Vagina (tissue), 2 donors: ENCODE measurements around the gene ACLY. TPM values are rescaled to one million over a fixed set of nuclear protein-coding genes. Genes with fewer than 3 reads are reported as not detected.

Experiments used
- DNase-seq, 2 donors: peaks; one replicate each; pipeline ENCODE4 v3.0.0-alpha.2; 2017; ENCODE audit errors: extremely low spot score in 2 of 2
- H3K27ac ChIP-seq: fragments of 200-600 bp; sonication (generic); one replicate; pipeline ENCODE4 v1.5.1; 2019
- H3K27me3 ChIP-seq: fragments of 200-600 bp; sonication (generic); one replicate; pipeline ENCODE4 v1.5.1; 2019
- H3K36me3 ChIP-seq, 2 donors: fragments of 200-600 bp; sonication (generic); one replicate each; pipeline ENCODE4 v1.5.1; 2017 to 2019
- H3K4me1 ChIP-seq: fragments of 200-600 bp; sonication (generic); one replicate; pipeline ENCODE4 v1.5.1; 2019
- H3K4me3 ChIP-seq, 2 donors: fragments of 200-600 bp; sonication (generic); 1 replicate in 1 of 2; 2 replicates in 1 of 2; pipeline ENCODE4 v1.5.1; 2016 to 2019
- H3K9me3 ChIP-seq: fragments of 200-600 bp; sonication (generic); one replicate; pipeline ENCODE4 v1.5.1; 2019
- POLR2A ChIP-seq, 2 donors: fragments of 450-650 bp; IDR thresholded peaks; one replicate each; pipeline ENCODE4 v1.6.1; 2017; ENCODE audit warnings: antibody characterized with exemption in 2 of 2, mild to moderate bottlenecking in 2 of 2, moderate library complexity in 2 of 2
- POLR2AphosphoS5 ChIP-seq, 2 donors: sonication (generic); formaldehyde crosslinking; IDR thresholded peaks; one replicate each; pipeline ENCODE4 v1.9.0; 2017; ENCODE audit warnings: antibody characterized with exemption in 2 of 2, mild to moderate bottlenecking in 2 of 2, low read depth in 1 of 2; ENCODE audit not compliant: insufficient read depth in 1 of 2
- intact Hi-C: fragments of 100-400 bp; cut with DNase I; formaldehyde crosslinking; loops from one replicate; pipeline ENCODE4 v1.15.1; 2023
- total RNA-seq: library from RNA; depleted of rRNA; stranded (reverse); fragments of >200 nt; gene quantifications from one replicate; pipeline ENCODE4 v1.2.3, GENCODE V29; 2016
- TF ChIP-seq, protein P1 (sequence below), 3 experiments: fragments of 450-650 bp in 2 of 3; fragments of 200-600 bp in 1 of 3; sonication (generic) in 1 of 3; IDR thresholded peaks; one replicate each; pipeline ENCODE4 v1.5.1; 2017 to 2019; ENCODE audit warnings: antibody characterized with exemption in 3 of 3, mild to moderate bottlenecking in 2 of 3, moderate library complexity in 2 of 3

The ACLY gene
- total RNA-seq, 1 donor from 2014 or later: 74.9 TPM

DNA sequence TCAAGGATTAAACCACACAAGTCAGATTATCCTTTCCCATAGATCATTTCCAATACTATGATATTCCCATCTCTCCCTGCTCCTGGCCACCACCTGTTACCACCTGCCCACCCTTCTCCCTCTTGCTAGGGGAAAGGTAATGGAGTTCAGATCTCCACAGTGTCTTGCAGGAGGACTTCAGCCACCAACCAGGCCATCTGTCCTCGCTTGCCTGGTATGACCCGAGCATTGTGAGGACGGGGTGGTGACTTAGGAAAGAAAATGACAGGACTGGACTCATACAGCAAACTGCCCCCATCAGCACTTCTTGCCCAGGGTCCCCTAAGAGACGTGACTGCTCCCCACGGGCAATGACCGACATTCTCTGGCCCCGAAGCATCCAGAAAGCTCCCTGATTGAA is 95.2 kb downstream of the ACLY start:
- intact Hi-C loops: no loop called here
- Histone ChIP-seq H3K36me3 (peaks cover 0 to 24% of the 10 kb centered on the region in 2 donors), H3K9me3 (no peaks in the 10 kb centered on the region), H3K4me3 (no peak overlapping the region), H3K4me1 (no peaks in the 10 kb centered on the region), H3K27ac (no peak overlapping the region), H3K27me3 (no peaks in the 10 kb centered on the region)
- no peak for DNase-seq
- TF ChIP-seq POLR2A (IDR thresholded peaks at IDR 0.05): no peak
- TF ChIP-seq, protein P1, sequence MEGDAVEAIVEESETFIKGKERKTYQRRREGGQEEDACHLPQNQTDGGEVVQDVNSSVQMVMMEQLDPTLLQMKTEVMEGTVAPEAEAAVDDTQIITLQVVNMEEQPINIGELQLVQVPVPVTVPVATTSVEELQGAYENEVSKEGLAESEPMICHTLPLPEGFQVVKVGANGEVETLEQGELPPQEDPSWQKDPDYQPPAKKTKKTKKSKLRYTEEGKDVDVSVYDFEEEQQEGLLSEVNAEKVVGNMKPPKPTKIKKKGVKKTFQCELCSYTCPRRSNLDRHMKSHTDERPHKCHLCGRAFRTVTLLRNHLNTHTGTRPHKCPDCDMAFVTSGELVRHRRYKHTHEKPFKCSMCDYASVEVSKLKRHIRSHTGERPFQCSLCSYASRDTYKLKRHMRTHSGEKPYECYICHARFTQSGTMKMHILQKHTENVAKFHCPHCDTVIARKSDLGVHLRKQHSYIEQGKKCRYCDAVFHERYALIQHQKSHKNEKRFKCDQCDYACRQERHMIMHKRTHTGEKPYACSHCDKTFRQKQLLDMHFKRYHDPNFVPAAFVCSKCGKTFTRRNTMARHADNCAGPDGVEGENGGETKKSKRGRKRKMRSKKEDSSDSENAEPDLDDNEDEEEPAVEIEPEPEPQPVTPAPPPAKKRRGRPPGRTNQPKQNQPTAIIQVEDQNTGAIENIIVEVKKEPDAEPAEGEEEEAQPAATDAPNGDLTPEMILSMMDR (IDR thresholded peaks at IDR 0.05): no peak
- TF ChIP-seq POLR2AphosphoS5 (IDR thresholded peaks at IDR 0.05; ENCODE audit: insufficient read depth in 1 of 2, low read depth in 1 of 2): no peak

DNA sequence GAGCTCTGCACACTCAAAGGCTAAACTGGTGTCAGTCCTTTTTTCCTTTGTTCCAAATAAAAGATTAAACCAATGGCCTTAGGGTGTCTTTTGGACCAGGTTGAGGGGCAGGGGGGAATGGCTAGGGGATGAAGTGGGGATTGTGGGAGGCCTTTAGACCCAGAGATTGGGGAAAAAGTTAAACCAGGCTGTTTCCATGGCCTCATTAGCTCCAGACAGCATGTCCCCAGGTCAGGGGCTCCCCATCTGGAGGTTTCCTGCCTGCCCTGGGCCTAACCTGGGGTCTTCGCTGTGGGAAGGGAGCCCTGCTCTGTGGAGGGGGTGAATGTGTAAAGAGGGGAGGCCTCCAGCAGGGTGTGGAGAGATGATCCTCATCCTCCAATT is 95.6 kb downstream of the ACLY start:
- peaks cover 0 to 20% of the 10 kb centered on the region in 2 donors for H3K36me3 ChIP-seq

DNA sequence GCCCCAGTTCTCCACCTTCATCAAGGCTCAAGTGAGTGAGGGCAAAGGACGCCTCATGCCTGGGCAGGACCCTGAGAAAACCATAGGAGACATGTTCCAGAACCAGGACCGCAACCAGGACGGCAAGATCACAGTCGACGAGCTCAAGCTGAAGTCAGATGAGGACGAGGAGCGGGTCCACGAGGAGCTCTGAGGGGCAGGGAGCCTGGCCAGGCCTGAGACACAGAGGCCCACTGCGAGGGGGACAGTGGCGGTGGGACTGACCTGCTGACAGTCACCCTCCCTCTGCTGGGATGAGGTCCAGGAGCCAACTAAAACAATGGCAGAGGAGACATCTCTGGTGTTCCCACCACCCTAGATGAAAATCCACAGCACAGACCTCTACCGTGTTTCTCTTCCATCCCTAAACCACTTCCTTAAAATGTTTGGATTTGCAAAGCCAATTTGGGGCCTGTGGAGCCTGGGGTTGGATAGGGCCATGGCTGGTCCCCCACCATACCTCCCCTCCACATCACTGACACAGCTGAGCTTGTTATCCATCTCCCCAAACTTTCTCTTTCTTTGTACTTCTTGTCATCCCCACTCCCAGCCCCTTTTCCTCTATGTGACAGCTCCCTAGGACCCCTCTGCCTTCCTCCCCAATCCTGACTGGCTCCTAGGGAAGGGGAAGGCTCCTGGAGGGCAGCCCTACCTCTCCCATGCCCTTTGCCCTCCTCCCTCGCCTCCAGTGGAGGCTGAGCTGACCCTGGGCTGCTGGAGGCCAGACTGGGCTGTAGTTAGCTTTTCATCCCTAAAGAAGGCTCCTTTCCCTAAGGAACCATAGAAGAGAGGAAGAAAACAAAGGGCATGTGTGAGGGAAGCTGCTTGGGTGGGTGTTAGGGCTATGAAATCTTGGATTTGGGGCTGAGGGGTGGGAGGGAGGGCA is 96.3 kb downstream of the ACLY start:
- Histone ChIP-seq H3K27me3 (no peaks in the 10 kb centered on the region), H3K9me3 (no peaks in the 10 kb centered on the region), H3K4me1 (no peaks in the 10 kb centered on the region), H3K27ac (no peak overlapping the region), H3K36me3 (peaks cover 0 to 15% of the 10 kb centered on the region in 2 donors), H3K4me3 (no peak overlapping the region)
- intact Hi-C loops: no loop called here
- TF ChIP-seq, protein P1 (IDR thresholded peaks at IDR 0.05): no peak
- TF ChIP-seq POLR2A (IDR thresholded peaks at IDR 0.05): no peak
- TF ChIP-seq POLR2AphosphoS5 (IDR thresholded peaks at IDR 0.05; ENCODE audit: insufficient read depth in 1 of 2, low read depth in 1 of 2): no peak
- no peak for DNase-seq

More for the DNA sequence above, 95.6 kb downstream of the ACLY start:
- Histone ChIP-seq H3K27me3 (no peaks in the 10 kb centered on the region), H3K4me1 (no peaks in the 10 kb centered on the region), H3K4me3 (no peak overlapping the region), H3K27ac (no peak overlapping the region), H3K9me3 (no peaks in the 10 kb centered on the region)
- no peak for DNase-seq
- intact Hi-C loops: no loop called here
- TF ChIP-seq POLR2AphosphoS5 (IDR thresholded peaks at IDR 0.05; ENCODE audit: insufficient read depth in 1 of 2, low read depth in 1 of 2): no peak
- TF ChIP-seq, protein P1 (IDR thresholded peaks at IDR 0.05): no peak
- TF ChIP-seq POLR2A (IDR thresholded peaks at IDR 0.05): no peak

DNA sequence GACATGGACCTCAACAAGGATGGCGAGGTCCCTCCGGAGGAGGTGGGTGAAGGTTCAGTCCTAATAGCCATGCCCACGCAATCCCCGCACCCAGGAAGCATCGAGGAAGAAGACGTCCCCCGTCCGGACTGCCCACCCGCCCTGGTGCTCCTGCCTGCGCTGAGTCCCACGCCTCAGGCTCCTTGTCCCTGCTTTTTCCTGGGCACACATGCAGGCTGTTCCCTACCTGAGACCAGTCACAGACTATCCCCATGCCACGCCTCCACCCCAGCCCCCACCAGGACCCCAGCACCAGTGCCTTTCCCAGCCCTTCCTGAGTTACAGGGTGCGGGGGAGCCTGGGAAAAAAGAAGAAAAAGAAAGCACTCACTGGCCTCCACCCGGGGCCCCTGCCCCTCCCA is 97.0 kb downstream of the ACLY start:
- TF ChIP-seq POLR2A (IDR thresholded peaks at IDR 0.05) (no peak), POLR2AphosphoS5 (IDR thresholded peaks at IDR 0.05; ENCODE audit: insufficient read depth in 1 of 2, low read depth in 1 of 2) (no peak)
- TF ChIP-seq, protein P1 (IDR thresholded peaks at IDR 0.05): no peak
- Histone ChIP-seq H3K27me3 (no peaks in the 10 kb centered on the region), H3K4me1 (no peaks in the 10 kb centered on the region), H3K4me3 (no peak overlapping the region), H3K27ac (no peak overlapping the region), H3K36me3 (peaks cover 0 to 8% of the 10 kb centered on the region in 2 donors), H3K9me3 (no peaks in the 10 kb centered on the region)
- no peak for DNase-seq
- intact Hi-C loops: no loop called here

DNA sequence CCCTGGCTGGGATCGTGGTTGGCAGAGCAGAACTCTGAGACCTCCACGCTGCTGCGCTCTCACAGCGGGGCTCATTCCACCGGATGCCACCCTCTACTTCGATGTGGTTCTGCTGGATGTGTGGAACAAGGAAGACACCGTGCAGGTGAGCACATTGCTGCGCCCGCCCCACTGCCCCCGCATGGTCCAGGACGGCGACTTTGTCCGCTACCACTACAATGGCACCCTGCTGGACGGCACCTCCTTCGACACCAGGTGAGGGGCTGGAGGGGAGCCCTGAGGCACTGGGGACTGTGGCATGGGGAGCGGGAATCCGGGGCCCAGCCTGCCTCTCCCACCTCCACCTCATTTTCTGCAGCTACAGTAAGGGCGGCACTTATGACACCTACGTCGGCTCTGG is 100.7 kb downstream of the ACLY start:
- Histone ChIP-seq H3K4me1 (peaks cover 9% of the 10 kb centered on the region), H3K4me3 (no peak overlapping the region), H3K27ac (no peak overlapping the region), H3K9me3 (no peaks in the 10 kb centered on the region), H3K27me3 (no peaks in the 10 kb centered on the region), H3K36me3 (no peaks in the 10 kb centered on the region)
- DNase-seq: no peak
- TF ChIP-seq POLR2AphosphoS5 (IDR thresholded peaks at IDR 0.05; ENCODE audit: insufficient read depth in 1 of 2, low read depth in 1 of 2) (no peak), POLR2A (IDR thresholded peaks at IDR 0.05) (no peak)
- TF ChIP-seq, protein P1 (IDR thresholded peaks at IDR 0.05): no peak
- intact Hi-C loops: no loop called here
